Measurements from ENCODE around the gene ELANE.

The ELANE gene

GRCh38 chr19:827314-827709 is 24.8 kb upstream of the ELANE start:
- no peak for TF ChIP-seq CTCF (IDR thresholded peaks at IDR 0.05)

GRCh38 chr19:827710-828321 is 24.3 kb upstream of the ELANE start, which contains the start of gene AZU1:
Gene AZU1 (plus strand): TSS chr19:827837. CDS start chr19:827847, 10 bp downstream.
- TF ChIP-seq CTCF (IDR thresholded peaks at IDR 0.05), result no peak

GRCh38 chr19:829129-829758 is 22.9 kb upstream of the ELANE start:
- TF ChIP-seq CTCF (IDR thresholded peaks at IDR 0.05), result no peak

- TF ChIP-seq CTCF (IDR thresholded peaks at IDR 0.05), result no peak
Measured at GRCh38 chr19:831407-832369, 20.4 kb upstream of the ELANE start.

- TF ChIP-seq CTCF (IDR thresholded peaks at IDR 0.05), result no peak
Measured at GRCh38 chr19:834216-834615, 17.9 kb upstream of the ELANE start.

GRCh38 chr19:835210-835810 is 16.8 kb upstream of the ELANE start:
- TF ChIP-seq CTCF (IDR thresholded peaks at IDR 0.05), result no peak

GRCh38 chr19:840519-841206 is 11.4 kb upstream of the ELANE start, which contains the start of gene PRTN3:
Gene PRTN3 (plus strand): TSS chr19:840999. CDS start chr19:841009, 10 bp downstream.
- TF ChIP-seq CTCF (IDR thresholded peaks at IDR 0.05), result no peak

Measured in LNCAP (cell line).